GM19397 (cell line): ENCODE measurements around the gene SYNJ2.

Experiments used
- ATAC-seq: cut with Tn5 transposase; IDR thresholded peaks from one replicate; pipeline ENCODE4 v1.9.1; 2021; ENCODE audit warnings: mild to moderate bottlenecking, moderate library complexity; ENCODE audit not compliant: unreplicated experiment

SYNJ2 gene

GRCh38 chr6:158110986-158111385 is 129.3 kb downstream of the SYNJ2 start:
- ATAC-seq = no peak

GRCh38 chr6:158111987-158112386 is 130.3 kb downstream of the SYNJ2 start:
- ATAC-seq = no peak

DNA sequence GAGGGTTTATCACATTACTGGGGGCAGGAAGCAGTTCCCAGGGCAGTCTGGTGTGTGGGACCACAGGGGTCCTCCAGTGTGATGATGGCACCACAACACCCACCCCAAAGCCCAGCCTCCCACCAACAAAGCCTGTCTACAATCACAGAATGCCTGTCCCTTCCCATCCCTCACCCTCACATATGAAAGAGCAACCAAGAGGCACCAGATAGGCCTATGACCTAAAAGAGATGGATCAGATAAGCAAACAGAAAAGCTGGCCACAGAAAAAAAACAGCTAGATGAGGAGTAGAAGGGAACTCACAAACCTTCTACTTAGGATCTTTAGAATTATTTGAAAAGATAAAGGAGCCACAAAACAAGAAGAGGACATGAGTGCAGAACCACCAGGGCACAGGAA is 132.1 kb downstream of the SYNJ2 start:
- ATAC-seq = no peak

- ATAC-seq = no peak
Observed at GRCh38 chr6:158115102-158115501, 133.4 kb downstream of the SYNJ2 start.

- no peak for ATAC-seq
Observed at GRCh38 chr6:158115508-158115907, 133.8 kb downstream of the SYNJ2 start.

DNA sequence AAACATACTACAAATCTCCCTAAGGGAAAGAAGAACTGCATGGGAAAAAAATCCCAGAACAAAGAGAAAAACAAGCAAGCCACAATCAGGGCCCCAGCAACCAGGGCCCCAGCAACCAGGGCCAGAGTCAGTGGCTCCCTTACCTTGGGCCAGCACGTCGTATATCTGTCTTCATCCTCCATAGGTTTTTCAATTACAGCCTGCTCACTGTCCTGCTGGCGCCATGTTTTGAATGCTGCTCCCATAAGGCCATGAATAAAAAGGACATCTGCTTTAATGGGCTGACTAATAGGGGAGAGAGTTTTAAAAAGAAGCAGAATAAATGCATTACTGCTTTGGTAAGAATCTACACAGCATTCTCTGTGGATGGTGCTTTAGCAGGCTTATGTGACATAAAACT is 137.2 kb downstream of the SYNJ2 start:
- ATAC-seq = no peak

- ATAC-seq = no peak
Observed at GRCh38 chr6:158121335-158121734, 139.7 kb downstream of the SYNJ2 start.

DNA sequence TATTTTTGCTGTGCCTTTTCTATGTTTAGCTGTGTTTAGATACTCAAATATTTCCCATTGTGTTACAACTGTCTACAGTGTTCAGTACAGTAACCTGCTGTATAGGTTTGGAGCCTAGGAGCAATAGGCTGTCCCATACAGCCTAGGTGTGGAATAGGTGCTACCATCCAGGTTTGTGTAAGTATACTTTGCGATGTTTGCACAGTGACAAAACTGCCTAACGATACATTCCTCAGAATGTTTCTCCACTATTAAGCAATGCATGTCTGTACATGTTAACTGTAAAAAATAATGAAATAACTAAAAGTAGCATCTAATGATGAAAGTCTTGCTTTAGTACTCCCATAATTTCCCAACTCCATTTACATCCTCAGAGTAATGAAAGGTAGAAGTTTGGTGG is 140.4 kb downstream of the SYNJ2 start:
- ATAC-seq = no peak

DNA sequence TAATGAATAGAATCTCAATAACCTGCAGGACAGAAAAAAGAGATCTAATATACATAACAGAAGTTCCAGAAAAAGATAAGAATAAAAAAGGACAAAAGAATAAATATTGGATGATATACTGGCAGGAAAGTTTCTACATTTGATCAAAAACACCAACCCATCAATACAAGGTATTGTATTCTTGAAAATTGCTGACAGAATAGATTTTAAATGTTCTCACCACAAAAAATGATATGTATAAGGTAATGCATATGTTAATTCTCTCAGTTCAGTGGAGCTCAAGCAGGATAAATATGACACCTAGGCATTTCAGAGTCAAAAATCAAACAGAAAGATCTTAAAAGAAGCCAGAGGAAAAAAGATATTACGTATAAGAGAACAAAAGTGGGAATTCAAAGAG is 142.6 kb downstream of the SYNJ2 start:
- no peak for ATAC-seq

- no peak for ATAC-seq
Observed at GRCh38 chr6:158125271-158125670, 143.6 kb downstream of the SYNJ2 start.

DNA sequence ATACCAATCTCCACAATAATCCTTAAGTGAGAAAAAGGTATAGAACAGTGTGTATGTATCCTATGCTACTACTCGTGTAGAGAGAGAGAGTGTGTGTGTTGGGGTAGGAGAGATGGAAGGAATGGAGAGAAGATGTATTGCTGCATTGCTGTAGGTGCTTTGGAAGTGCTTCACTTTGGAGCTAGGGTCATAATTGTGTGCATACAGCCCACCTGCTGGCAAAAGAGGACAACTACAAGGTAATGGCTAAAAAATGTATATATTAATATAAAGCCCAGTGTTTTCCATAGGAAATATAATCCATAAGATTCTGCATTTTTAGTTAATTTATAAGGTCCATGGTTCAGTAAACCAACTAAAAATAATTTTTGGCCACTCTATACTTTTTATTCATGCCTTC is 150.3 kb downstream of the SYNJ2 start:
- no peak for ATAC-seq

GRCh38 chr6:158142789-158143188 is 161.1 kb downstream of the SYNJ2 start:
- ATAC-seq = no peak

DNA sequence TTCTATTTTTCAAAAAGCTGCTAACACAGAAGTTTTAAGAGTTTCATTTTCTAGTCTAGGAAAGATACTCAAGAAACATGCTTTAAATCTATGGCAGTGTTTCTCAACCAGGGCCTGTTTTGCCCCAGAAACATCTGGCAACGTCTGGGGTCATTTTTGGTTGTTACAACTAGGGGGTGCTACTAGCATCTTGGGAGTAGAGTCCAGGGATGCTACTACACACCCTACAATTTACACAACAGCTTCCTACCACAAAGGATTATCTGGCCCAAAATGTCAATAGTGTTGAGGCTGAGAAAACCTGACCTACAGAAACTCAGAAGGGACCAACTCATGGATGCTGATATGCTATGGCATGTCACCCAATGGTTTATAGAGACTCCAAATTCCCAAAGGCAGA is 162.0 kb downstream of the SYNJ2 start:
- no peak for ATAC-seq
